Measurements from ENCODE around the gene CBX5.
"Not testable (repeated sequence)": the region's sequence is repeated elsewhere in the genome, so short reads cannot be mapped to it uniquely, and the experiment has no call there.

CBX5 gene

DNA sequence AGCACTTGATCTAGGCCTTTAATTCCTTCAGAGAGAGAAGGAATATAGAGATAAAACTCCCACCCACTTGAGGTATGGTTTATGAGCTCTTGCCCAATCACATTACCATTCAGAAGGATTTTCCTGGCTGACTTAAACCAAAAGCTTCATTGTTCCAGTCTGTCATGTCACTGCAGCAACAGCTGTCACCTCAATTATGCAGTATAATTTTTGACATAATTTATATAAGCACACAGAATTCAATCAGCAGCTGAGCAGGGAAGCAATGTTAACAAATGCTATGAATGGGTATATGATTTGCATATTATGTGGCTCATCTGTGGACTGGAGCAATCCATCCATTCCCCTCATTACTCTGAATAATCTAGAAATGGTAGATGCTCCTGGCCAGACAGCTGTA, 40.3 kb downstream of the CBX5 start:
- TF ChIP-seq, protein P1, sequence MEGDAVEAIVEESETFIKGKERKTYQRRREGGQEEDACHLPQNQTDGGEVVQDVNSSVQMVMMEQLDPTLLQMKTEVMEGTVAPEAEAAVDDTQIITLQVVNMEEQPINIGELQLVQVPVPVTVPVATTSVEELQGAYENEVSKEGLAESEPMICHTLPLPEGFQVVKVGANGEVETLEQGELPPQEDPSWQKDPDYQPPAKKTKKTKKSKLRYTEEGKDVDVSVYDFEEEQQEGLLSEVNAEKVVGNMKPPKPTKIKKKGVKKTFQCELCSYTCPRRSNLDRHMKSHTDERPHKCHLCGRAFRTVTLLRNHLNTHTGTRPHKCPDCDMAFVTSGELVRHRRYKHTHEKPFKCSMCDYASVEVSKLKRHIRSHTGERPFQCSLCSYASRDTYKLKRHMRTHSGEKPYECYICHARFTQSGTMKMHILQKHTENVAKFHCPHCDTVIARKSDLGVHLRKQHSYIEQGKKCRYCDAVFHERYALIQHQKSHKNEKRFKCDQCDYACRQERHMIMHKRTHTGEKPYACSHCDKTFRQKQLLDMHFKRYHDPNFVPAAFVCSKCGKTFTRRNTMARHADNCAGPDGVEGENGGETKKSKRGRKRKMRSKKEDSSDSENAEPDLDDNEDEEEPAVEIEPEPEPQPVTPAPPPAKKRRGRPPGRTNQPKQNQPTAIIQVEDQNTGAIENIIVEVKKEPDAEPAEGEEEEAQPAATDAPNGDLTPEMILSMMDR (conservative IDR thresholded peaks at IDR 0.05; ENCODE audit: low read depth, low read length) = no peak
- H3K4me3 ChIP-seq (IDR thresholded peaks at IDR 0.05; ENCODE audit: insufficient read depth, low read depth, low read length) = no peak overlapping the region
- H3K4me1 ChIP-seq (ENCODE audit: low read depth, poor library complexity, severe bottlenecking) = peaks cover 26% of the 10 kb centered on the region
- H3K4me2 ChIP-seq = no peak overlapping the region
- H2AFZ ChIP-seq (ENCODE audit: low read depth) = no peak overlapping the region
- no peak overlapping the region for H3K27ac ChIP-seq
- peaks cover 6% of the 10 kb centered on the region for H3K36me3 ChIP-seq (ENCODE audit: insufficient read depth)
- no peaks in the 10 kb centered on the region for H4K20me1 ChIP-seq (ENCODE audit: insufficient read depth)
- no peaks in the 10 kb centered on the region for H3K27me3 ChIP-seq (ENCODE audit: insufficient read depth, low read depth)
- no peaks in the 10 kb centered on the region for H3K79me2 ChIP-seq (ENCODE audit: insufficient read depth, low read depth)
- no peak overlapping the region for H3K9ac ChIP-seq

DNA sequence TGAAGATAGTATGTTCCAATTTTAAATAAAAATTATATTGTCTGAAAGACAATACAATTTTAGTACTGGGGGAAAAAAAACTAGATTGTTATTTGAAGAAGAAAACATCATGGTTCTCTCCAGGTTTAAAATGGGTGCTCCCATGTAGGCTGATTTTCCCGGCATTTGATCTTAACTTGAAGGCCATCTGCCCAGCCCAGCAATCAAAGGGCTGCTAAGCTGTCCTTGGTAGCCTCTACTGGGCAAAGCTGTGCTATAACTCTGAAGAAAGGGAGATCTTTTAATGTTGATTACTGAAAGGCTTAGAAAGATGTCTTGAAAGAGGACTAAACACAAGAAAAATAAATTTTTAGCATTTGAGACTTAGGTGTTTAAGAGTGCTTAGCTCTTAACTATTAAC, 41.4 kb downstream of the CBX5 start:
- H3K27ac ChIP-seq = no peak overlapping the region
- H4K20me1 ChIP-seq (ENCODE audit: insufficient read depth) = no peaks in the 10 kb centered on the region
- no peak overlapping the region for H3K4me3 ChIP-seq (IDR thresholded peaks at IDR 0.05; ENCODE audit: insufficient read depth, low read depth, low read length)
- peaks cover 4% of the 10 kb centered on the region for H3K36me3 ChIP-seq (ENCODE audit: insufficient read depth)
- H2AFZ ChIP-seq (ENCODE audit: low read depth) = no peak overlapping the region
- no peak overlapping the region for H3K9ac ChIP-seq
- peaks cover 26% of the 10 kb centered on the region for H3K4me1 ChIP-seq (ENCODE audit: low read depth, poor library complexity, severe bottlenecking)
- no peaks in the 10 kb centered on the region for H3K27me3 ChIP-seq (ENCODE audit: insufficient read depth, low read depth)
- TF ChIP-seq, protein P1 (conservative IDR thresholded peaks at IDR 0.05; ENCODE audit: low read depth, low read length) = no peak
- no peaks in the 10 kb centered on the region for H3K79me2 ChIP-seq (ENCODE audit: insufficient read depth, low read depth)
- no peak overlapping the region for H3K4me2 ChIP-seq

DNA sequence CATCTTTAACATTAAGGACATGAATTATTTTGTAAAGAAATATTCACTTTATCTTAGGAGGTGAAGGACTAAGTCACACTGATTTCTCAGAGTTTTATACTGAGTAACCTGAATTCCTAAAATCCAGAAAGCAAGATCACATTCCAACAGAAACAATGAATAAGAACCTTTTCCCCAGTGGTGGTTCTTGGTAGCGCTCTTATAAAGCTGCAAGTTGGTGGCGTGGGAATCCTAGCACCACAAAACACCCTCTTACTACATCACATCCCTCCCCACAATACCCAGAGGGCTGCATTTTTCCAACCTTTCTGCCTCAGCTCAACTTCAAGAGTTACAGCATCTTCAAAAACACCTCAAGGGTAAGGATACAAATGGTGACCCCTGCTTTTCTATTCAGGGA, 47.1 kb downstream of the CBX5 start:
- H3K27me3 ChIP-seq (ENCODE audit: insufficient read depth, low read depth) = no peaks in the 10 kb centered on the region; the same call in 1 of the 2 replicates
- no peaks in the 10 kb centered on the region for H3K4me1 ChIP-seq (ENCODE audit: low read depth, poor library complexity, severe bottlenecking)
- no peaks in the 10 kb centered on the region for H4K20me1 ChIP-seq (ENCODE audit: insufficient read depth)
- H3K4me3 ChIP-seq (IDR thresholded peaks at IDR 0.05; ENCODE audit: insufficient read depth, low read depth, low read length) = no peak overlapping the region
- H3K27ac ChIP-seq = no peak overlapping the region
- no peaks in the 10 kb centered on the region for H3K36me3 ChIP-seq (ENCODE audit: insufficient read depth)
- TF ChIP-seq, protein P1 (conservative IDR thresholded peaks at IDR 0.05; ENCODE audit: low read depth, low read length) = no peak
- no peaks in the 10 kb centered on the region for H3K79me2 ChIP-seq (ENCODE audit: insufficient read depth, low read depth)
- no peak overlapping the region for H3K9ac ChIP-seq
- no peak overlapping the region for H3K4me2 ChIP-seq
- H2AFZ ChIP-seq (ENCODE audit: low read depth) = no peak overlapping the region

- H3K9ac ChIP-seq; H3K4me2 ChIP-seq; H2AFZ ChIP-seq (ENCODE audit: low read depth); H3K36me3 ChIP-seq (ENCODE audit: insufficient read depth); H4K20me1 ChIP-seq (ENCODE audit: insufficient read depth); H3K79me2 ChIP-seq (ENCODE audit: insufficient read depth, low read depth); H3K27me3 ChIP-seq (ENCODE audit: insufficient read depth, low read depth); H3K4me3 ChIP-seq (IDR thresholded peaks at IDR 0.05; ENCODE audit: insufficient read depth, low read depth, low read length); H3K27ac ChIP-seq; H3K4me1 ChIP-seq (ENCODE audit: low read depth, poor library complexity, severe bottlenecking): not testable (repeated sequence)
Measured at GRCh38 chr12:54231269-54231668, 48.7 kb downstream of the CBX5 start.

DNA sequence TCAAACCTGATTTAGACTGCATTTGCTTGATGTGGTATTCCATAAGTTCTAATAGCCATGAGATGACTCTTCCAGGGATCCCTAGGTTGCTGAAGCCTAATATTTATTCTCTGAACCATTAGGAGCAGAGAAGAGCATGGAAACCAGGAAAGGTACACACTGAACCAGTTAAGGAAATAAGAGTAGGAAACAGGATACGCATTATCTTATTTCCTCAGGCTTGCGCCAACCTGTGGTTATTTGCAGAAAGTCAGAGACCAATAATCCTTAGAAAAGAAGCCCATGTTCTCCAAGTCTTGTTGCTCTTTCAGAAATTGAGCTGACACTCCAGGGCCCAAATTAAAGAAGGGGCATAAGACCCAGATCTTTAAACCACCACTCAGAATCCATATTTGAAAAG, 49.4 kb downstream of the CBX5 start:
- no peak overlapping the region for H3K9ac ChIP-seq
- no peaks in the 10 kb centered on the region for H3K36me3 ChIP-seq (ENCODE audit: insufficient read depth)
- H2AFZ ChIP-seq (ENCODE audit: low read depth) = no peak overlapping the region
- no peaks in the 10 kb centered on the region; the same call in 1 of the 2 replicates for H3K27me3 ChIP-seq (ENCODE audit: insufficient read depth, low read depth)
- no peak overlapping the region for H3K4me2 ChIP-seq
- TF ChIP-seq, protein P1 (conservative IDR thresholded peaks at IDR 0.05; ENCODE audit: low read depth, low read length) = no peak
- no peaks in the 10 kb centered on the region for H3K4me1 ChIP-seq (ENCODE audit: low read depth, poor library complexity, severe bottlenecking)
- H3K4me3 ChIP-seq (IDR thresholded peaks at IDR 0.05; ENCODE audit: insufficient read depth, low read depth, low read length) = no peak overlapping the region
- no peaks in the 10 kb centered on the region for H4K20me1 ChIP-seq (ENCODE audit: insufficient read depth)
- H3K79me2 ChIP-seq (ENCODE audit: insufficient read depth, low read depth) = no peaks in the 10 kb centered on the region
- H3K27ac ChIP-seq = no peak overlapping the region
